Stomach smooth muscle (tissue), 2 donors: ENCODE data around the gene DES.

Experiments used
- H3K27ac ChIP-seq: one replicate; pipeline ENCODE4 v1.7.0; 2013; ENCODE audit warnings: mild to moderate bottlenecking, low read length, inconsistent platforms
- H3K27me3 ChIP-seq, 2 donors: one replicate each; pipeline ENCODE4 v1.7.0; 2013; ENCODE audit warnings: low read length in 2 of 2; ENCODE audit not compliant: insufficient read depth in 2 of 2, control insufficient read depth in 1 of 2
- H3K36me3 ChIP-seq, 2 donors: one replicate each; pipeline ENCODE4 v1.7.0; 2013; ENCODE audit warnings: low read length in 2 of 2; ENCODE audit not compliant: control insufficient read depth in 2 of 2, insufficient read depth in 2 of 2
- H3K4me1 ChIP-seq: one replicate; pipeline ENCODE4 v1.7.0; 2013; ENCODE audit warnings: low read length; ENCODE audit not compliant: control insufficient read depth, insufficient read depth
- H3K4me3 ChIP-seq, 2 donors: one replicate each; pipeline ENCODE4 v1.7.0; 2013; ENCODE audit warnings: low read length in 2 of 2
- H3K9ac ChIP-seq, 2 donors: one replicate each; pipeline ENCODE4 v1.7.0; 2013; ENCODE audit warnings: low read length in 2 of 2, mild to moderate bottlenecking in 1 of 2
- H3K9me3 ChIP-seq, 2 donors: one replicate each; pipeline ENCODE4 v1.7.0; 2013; ENCODE audit warnings: low read length in 2 of 2; ENCODE audit not compliant: control insufficient read depth in 2 of 2
- donor health status: healthy.
- donor health status: Pancreatic carcinoma.

Gene DES

GRCh38 chr2:219446101-219446504 lies 27.9 kb downstream of the DES start:
- Histone ChIP-seq H3K27me3 (no peaks in the 10 kb centered on the region), H3K9ac (peak overlapping the region; percentile 58 to 77), H3K36me3 (peaks cover 7 to 16% of the 10 kb centered on the region in 2 donors), H3K9me3 (no peaks in the 10 kb centered on the region), H3K4me3 (peak overlapping the region; percentile 4 to 73), H3K4me1 (peaks cover 87% of the 10 kb centered on the region), H3K27ac (peak overlapping the region; percentile 100)

- H3K4me1 ChIP-seq: peaks cover 88% of the 10 kb centered on the region
- H3K27me3 ChIP-seq: no peaks in the 10 kb centered on the region
- no peaks in the 10 kb centered on the region for H3K9me3 ChIP-seq
- H3K27ac ChIP-seq: peak overlapping the region; percentile 100
- peak overlapping the region in 1 of 2 donors; percentile 9 for H3K4me3 ChIP-seq
- H3K36me3 ChIP-seq: peaks cover 7 to 16% of the 10 kb centered on the region in 2 donors
- peak overlapping the region; percentile 14 to 77 for H3K9ac ChIP-seq
Observed at GRCh38 chr2:219446689-219447088, 28.5 kb downstream of the DES start.

- H3K4me3 ChIP-seq: peak overlapping the region; percentile 9 to 62
- H3K36me3 ChIP-seq: peaks cover 7 to 16% of the 10 kb centered on the region in 2 donors
- H3K9ac ChIP-seq: peak overlapping the region; percentile 55 to 77
- no peaks in the 10 kb centered on the region for H3K9me3 ChIP-seq
- peaks cover 95% of the 10 kb centered on the region for H3K4me1 ChIP-seq
- peak overlapping the region; percentile 100 for H3K27ac ChIP-seq
- no peaks in the 10 kb centered on the region for H3K27me3 ChIP-seq
Observed at GRCh38 chr2:219447242-219448098, 29.3 kb downstream of the DES start.

- Histone ChIP-seq H3K27me3 (no peaks in the 10 kb centered on the region), H3K4me3 (peak overlapping the region in 1 of 2 donors; percentile 68), H3K9ac (peak overlapping the region; percentile 36 to 63), H3K36me3 (peaks cover 7 to 15% of the 10 kb centered on the region in 2 donors), H3K27ac (peak overlapping the region; percentile 100), H3K9me3 (no peaks in the 10 kb centered on the region), H3K4me1 (peaks cover 97% of the 10 kb centered on the region)
Observed at GRCh38 chr2:219448099-219448775, 30.1 kb downstream of the DES start.

GRCh38 chr2:219448776-219449341 lies 30.7 kb downstream of the DES start:
- Histone ChIP-seq H3K4me3 (peak overlapping the region; percentile 68 to 70), H3K4me1 (peaks cover 97% of the 10 kb centered on the region), H3K27me3 (no peaks in the 10 kb centered on the region), H3K9ac (peak overlapping the region; percentile 93 to 99), H3K36me3 (peaks cover 7 to 14% of the 10 kb centered on the region in 2 donors), H3K9me3 (no peaks in the 10 kb centered on the region), H3K27ac (peak overlapping the region; percentile 100)

- H3K4me3 ChIP-seq: peak overlapping the region; percentile 68 to 70
- peak overlapping the region; percentile 93 to 99 for H3K9ac ChIP-seq
- no peaks in the 10 kb centered on the region for H3K27me3 ChIP-seq
- H3K36me3 ChIP-seq: peaks cover 7 to 14% of the 10 kb centered on the region in 2 donors
- H3K4me1 ChIP-seq: peaks cover 97% of the 10 kb centered on the region
- no peaks in the 10 kb centered on the region for H3K9me3 ChIP-seq
- peak overlapping the region; percentile 100 for H3K27ac ChIP-seq
Observed at GRCh38 chr2:219449609-219450008, 31.4 kb downstream of the DES start.

- peaks cover 90% of the 10 kb centered on the region for H3K4me1 ChIP-seq
- H3K27ac ChIP-seq: peak overlapping the region; percentile 100
Observed at GRCh38 chr2:219451661-219452360, 33.6 kb downstream of the DES start.

GRCh38 chr2:219452361-219453317 lies 34.5 kb downstream of the DES start:
- H3K9me3 ChIP-seq: no peaks in the 10 kb centered on the region
- peak overlapping the region; percentile 100 for H3K27ac ChIP-seq
- H3K36me3 ChIP-seq: peaks cover 18 to 20% of the 10 kb centered on the region in 2 donors
- H3K4me1 ChIP-seq: peaks cover 89% of the 10 kb centered on the region
- no peaks in the 10 kb centered on the region for H3K27me3 ChIP-seq
- H3K4me3 ChIP-seq: peak overlapping the region; percentile 17 to 68
- peak overlapping the region; percentile 93 to 99 for H3K9ac ChIP-seq

More at GRCh38 chr2:219451661-219452360, 33.6 kb downstream of the DES start:
- H3K4me3 ChIP-seq: peak overlapping the region; percentile 17 to 68
- no peaks in the 10 kb centered on the region for H3K9me3 ChIP-seq
- no peaks in the 10 kb centered on the region for H3K27me3 ChIP-seq
- peaks cover 13 to 20% of the 10 kb centered on the region in 2 donors for H3K36me3 ChIP-seq
- H3K9ac ChIP-seq: peak overlapping the region; percentile 93 to 99

GRCh38 chr2:219453671-219454590 lies 35.8 kb downstream of the DES start:
- Histone ChIP-seq H3K4me3 (peak overlapping the region in 1 of 2 donors; percentile 68), H3K27me3 (no peaks in the 10 kb centered on the region), H3K9me3 (no peaks in the 10 kb centered on the region), H3K36me3 (peaks cover 20 to 23% of the 10 kb centered on the region in 2 donors), H3K4me1 (peaks cover 89% of the 10 kb centered on the region), H3K27ac (peak overlapping the region; percentile 100), H3K9ac (peak overlapping the region; percentile 93 to 99)
